LoVo (cell line): Measurements from ENCODE around the gene KDM3A.

Source experiments
- DNase-seq: peaks from one replicate; pipeline ENCODE4 v3.0.0-alpha.2; 2016; ENCODE audit warnings: low spot score

The KDM3A gene

DNA sequence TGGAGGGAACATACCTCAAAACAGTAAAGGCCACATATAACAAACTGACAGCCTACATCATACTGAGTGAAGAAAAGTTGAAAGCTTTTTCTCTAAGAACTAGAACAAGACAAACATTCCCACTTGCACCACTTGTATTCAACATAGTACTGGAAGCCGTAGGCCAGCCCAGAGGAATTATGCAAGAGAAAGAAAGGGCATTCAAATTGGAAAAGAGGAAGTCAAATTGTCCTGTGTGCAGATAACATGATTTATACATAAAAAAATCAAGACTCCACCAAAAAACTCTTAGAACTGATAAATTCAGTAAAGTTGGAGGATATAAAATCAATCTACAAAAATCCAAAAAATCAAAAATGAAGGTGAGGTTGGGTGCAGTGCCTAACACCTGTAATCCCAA lies 8.0 kb upstream of the KDM3A start:
- no peak for DNase-seq

- DNase-seq, result no peak
These were observed 6.9 kb upstream of the KDM3A start for GRCh38 chr2:86434290-86434689.

DNA sequence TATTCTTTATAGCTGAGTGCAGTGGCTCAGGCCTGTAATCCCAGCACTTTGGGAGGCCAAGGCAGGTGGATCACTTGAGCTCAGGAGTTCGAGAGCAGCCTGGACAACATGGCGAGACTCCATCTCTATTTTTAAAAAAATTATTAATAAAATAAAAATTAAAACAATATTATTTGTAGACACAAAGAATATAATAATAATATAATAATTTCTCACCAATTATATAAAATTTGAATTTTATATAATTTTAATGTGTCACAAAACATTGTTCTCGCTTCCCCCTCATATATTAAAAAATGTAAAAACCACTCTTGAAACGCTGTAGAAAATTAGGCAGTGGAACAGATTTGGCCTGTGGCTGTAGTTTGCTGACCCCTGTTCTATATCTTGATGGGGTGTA lies 5.6 kb upstream of the KDM3A start:
- DNase-seq, result no peak

DNA sequence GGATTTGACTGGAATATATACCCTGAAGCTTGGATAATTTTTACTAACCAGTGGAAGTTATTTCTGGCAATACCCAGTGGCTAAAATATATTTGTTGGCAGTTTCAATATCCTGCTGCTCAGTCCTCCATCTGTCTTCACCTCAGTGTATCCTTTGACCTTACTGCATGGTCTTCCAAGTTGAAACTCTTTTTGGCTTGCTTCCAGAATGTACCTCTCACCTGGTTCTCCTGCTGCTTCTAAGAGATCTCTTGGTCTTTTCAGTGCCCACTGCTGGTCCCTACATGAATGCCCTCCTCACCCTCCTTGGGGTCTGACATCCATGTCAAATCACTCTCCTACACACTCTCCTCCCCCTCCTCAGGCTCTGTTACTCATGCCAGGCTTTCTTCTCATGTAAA lies 4.8 kb upstream of the KDM3A start:
- no peak for DNase-seq

GRCh38 chr2:86439879-86440630 lies 1.1 kb upstream of the KDM3A start:
- no peak for DNase-seq

GRCh38 chr2:86441392-86441881 lies 266 bp downstream of the KDM3A start:
- no peak for DNase-seq

- DNase-seq, result peak; percentile 26
These were observed 891 bp downstream of the KDM3A start for GRCh38 chr2:86441882-86442641.

GRCh38 chr2:86442642-86443005 lies 1.5 kb downstream of the KDM3A start:
- DNase-seq, result peak; percentile 15

DNA sequence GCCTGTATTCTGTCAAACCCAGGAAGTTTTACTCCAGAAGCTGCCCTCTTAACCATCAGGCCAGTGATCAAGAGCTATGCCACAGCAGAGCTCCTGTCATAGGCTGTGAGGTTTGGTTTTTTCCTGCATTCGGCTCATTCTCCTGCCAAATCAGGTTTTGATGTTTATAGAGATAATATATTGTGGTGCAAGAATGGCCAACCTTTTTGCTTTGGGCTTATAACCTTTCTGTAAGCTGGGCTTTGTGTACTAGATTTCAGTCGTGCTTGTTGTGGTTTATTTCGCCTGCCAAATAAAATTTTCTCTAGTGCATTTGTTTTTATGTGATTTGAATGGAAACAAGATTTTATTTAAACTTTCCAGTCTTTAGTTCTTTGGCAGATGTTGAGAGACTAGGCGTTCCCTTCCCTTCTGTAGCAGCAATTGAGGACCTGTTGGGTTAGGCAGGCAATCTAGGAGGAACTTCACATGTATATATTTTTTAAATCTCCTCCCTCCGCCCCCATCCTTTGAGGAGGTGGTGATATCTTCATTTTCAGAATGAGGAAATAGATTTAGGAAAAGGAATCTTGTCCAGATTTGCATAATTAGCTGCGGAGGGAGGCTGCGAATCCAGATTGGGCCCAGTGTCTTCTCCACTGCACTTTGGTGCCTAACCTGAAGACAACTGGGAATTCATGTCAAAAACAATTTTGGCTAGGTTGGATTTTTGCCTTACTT lies 2.6 kb downstream of the KDM3A start:
- DNase-seq, result no peak

- DNase-seq, result no peak
These were observed 4.3 kb downstream of the KDM3A start for GRCh38 chr2:86445436-86445835.

- DNase-seq, result no peak
These were observed 4.9 kb downstream of the KDM3A start for GRCh38 chr2:86446060-86446459.

DNA sequence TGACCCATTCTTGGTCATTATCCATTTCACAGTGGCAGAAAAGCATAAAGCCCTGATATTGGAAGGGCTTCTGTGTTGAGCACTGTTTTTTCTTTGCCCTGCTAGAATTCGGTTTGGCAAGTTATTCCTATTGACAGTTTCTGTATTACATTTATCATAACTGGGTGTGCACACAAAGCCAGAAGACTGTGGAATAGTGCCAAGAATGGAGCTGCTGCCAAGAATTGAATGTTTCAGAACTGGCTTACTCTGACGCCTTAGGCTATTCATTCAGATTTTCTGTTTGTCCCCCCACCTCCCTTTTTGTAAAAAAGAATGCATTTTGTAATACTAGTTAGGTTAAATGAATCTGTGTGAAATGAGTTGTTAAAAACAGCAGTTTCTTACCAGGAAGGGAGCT lies 12.7 kb downstream of the KDM3A start:
- DNase-seq, result no peak

- no peak for DNase-seq
These were observed 13.1 kb downstream of the KDM3A start for GRCh38 chr2:86454238-86454637.

DNA sequence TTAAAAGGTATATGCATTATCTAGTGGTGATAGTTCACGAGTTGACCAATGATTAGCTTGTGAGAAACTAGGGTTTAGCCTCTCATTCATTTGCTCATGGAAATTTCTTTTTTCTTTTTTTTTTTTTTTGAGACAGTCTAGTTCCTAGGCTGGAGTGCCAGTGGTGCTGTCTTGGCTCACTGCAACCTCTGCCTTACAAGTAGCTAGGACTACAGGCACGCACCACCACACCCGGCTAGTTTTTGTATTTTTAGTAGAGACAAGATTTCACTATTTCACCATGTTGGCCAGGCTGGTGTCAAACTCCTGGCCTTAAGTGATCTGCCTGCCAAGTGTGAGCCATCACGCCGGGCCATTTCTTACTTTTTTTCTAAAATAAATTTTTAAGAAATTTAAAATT lies 14.0 kb downstream of the KDM3A start:
- no peak for DNase-seq

GRCh38 chr2:86461042-86461743 lies 20.0 kb downstream of the KDM3A start:
- DNase-seq, result no peak

GRCh38 chr2:86464652-86465051 lies 23.5 kb downstream of the KDM3A start:
- DNase-seq, result no peak

DNA sequence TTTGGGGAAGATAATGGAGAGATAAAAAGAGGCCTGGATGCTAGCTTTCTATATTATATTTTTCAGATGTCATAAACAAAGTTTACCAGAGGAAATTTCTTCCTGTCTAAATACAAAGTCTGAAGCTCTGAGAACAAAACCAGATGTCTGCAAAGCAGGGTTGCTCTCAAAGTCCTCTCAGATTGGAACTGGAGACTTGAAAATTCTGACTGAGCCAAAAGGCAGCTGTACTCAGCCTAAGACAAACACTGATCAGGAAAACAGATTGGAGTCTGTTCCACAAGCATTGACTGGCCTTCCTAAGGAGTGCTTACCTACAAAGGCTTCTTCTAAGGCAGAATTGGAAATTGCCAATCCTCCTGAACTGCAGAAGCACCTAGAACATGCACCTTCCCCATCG lies 25.1 kb downstream of the KDM3A start:
- DNase-seq, result no peak

DNA sequence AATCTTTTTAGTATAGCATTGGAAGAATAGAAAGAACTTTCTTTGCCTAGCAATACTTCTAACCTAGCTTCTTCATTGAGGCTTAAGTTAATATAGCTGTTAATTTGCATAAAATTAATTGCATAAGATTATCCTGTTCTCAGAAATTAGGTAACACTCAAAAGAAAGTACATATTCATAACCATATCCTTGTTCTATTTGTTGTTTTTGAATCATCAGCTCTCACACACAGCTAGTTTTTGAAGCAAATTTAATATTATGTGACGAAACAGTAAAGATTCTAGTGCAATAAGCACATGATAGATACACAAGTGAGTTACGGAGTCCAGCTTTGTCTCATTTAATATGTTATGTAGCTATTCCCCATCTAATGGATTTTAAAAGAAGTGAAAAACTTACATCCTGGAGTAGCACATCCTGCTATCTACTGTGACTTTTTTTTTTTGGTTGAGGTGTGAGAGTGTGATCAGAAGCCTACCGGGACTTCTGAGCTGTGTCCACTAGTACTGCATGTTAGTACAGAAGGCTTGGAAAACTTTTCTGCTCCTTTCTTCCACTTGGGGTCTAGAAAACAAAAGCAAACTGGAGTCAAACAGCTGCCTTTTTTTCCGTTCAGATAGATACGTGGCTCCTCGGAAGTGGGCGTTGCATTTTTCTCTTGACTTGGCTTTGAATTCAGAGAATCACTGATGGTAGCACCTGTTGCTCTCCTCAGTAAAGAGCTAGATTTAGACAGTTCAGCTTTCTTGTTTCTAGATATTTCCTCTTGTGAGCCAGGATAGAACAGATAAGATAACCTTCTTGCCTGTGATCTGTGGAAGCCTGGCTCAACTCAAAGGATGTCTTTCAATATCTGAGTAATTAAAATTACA lies 27.2 kb downstream of the KDM3A start:
- no peak for DNase-seq

- no peak for DNase-seq
These were observed 29.7 kb downstream of the KDM3A start for GRCh38 chr2:86470890-86471289.

DNA sequence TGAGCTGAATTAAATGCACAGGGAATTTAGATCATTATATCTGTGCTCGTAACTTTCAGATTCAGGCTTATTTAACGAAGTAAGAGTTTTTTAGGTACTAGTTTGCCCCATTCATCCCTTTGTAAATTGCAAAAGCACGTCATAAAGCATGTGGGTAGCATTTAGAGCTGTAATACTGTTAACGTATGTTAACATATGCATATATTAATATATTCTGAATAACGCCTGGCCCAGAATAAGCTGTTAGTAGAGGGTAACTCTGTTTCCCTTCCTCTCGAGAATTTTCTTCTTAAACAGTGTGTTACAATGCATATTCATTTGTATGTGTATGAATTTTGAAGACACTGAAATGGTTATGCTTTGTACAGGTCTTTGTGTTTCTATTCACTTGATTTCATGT lies 30.5 kb downstream of the KDM3A start:
- no peak for DNase-seq

- DNase-seq, result no peak
These were observed 34.9 kb downstream of the KDM3A start for GRCh38 chr2:86476092-86476491.
